Endothelial cell of umbilical vein (primary cell): ENCODE results near the gene SORCS2. TPM values are rescaled to one million over a fixed set of nuclear protein-coding genes. Genes with fewer than 3 reads are reported as not detected.

ENCODE experiments used
- BruUV-seq: library from RNA; stranded (reverse); fragments of 400-500 nt; replicated peaks from 2 replicates; lab custom pipeline; 2021; lab: Mats Ljungman, UMichigan
- CTCF ChIA-PET: fragments of 300-600, 350-600 bp; sonication (Branson Sonifier 250); formaldehyde crosslinking; loops from one replicate; lab custom pipeline; 2021; ENCODE audit warnings: antibody characterized with exemption, inconsistent platforms; lab: Charles Lee
- POLR2A ChIA-PET: fragments of 300-600, 350-600 bp; sonication (Branson Sonifier 250); formaldehyde crosslinking; loops from one replicate; lab custom pipeline; 2021; ENCODE audit warnings: antibody characterized with exemption, inconsistent platforms; lab: Charles Lee
- DNase-seq: peaks from one replicate; pipeline ENCODE4 v3.0.0-alpha.2; 2011; ENCODE audit warnings: low read depth, low spot score
- FAIRE-seq: peaks from 2 replicates; lab custom pipeline; 2011; peaks lifted over from hg19 to GRCh38; lab: Jason Lieb, UNC
- H2AFZ ChIP-seq: 2 replicates; pipeline ENCODE4 v1.6.0; 2012; ENCODE audit warnings: low read depth, low read length, control low read depth, inconsistent platforms
- H3K27ac ChIP-seq: 2 replicates; pipeline ENCODE4 v1.5.1; 2011; ENCODE audit warnings: low read depth, mild to moderate bottlenecking, control low read depth, low read length, moderate library complexity; ENCODE audit not compliant: insufficient read depth
- H3K27me3 ChIP-seq, 2 experiments: 2 replicates each; pipeline versions ENCODE4 v1.6.0 to v1.6.1; 2011; ENCODE audit warnings: low read length in 2 of 2, mixed read lengths in 1 of 2; ENCODE audit not compliant: control insufficient read depth in 2 of 2, insufficient read depth in 2 of 2
- H3K36me3 ChIP-seq, 2 experiments: 2 replicates in 1 of 2; 3 replicates in 1 of 2; pipeline ENCODE4 v1.5.1; 2011; ENCODE audit warnings: low read length in 2 of 2, mild to moderate bottlenecking in 1 of 2, moderate library complexity in 1 of 2; ENCODE audit not compliant: control insufficient read depth in 2 of 2, insufficient read depth in 2 of 2; ENCODE audit errors: extremely low read depth in 1 of 2
- H3K4me1 ChIP-seq: 3 replicates; pipeline ENCODE4 v1.5.1; 2011; ENCODE audit warnings: mild to moderate bottlenecking, low read length; ENCODE audit not compliant: control insufficient read depth, insufficient read depth; ENCODE audit errors: extremely low read depth
- H3K4me2 ChIP-seq: 2 replicates; pipeline ENCODE4 v1.6.1; 2011; ENCODE audit warnings: low read length, control low read depth, mixed read lengths; ENCODE audit not compliant: insufficient read depth
- H3K4me3 ChIP-seq, 3 experiments: fragments of 200-600 bp in 1 of 3; sonication (generic), shearing (Covaris generic) in 1 of 3; replicated peaks in 1 of 3; 2 replicates each; pipeline ENCODE4 v1.5.1; 2011 to 2016; ENCODE audit warnings: control low read depth in 3 of 3, low read length in 3 of 3, mild to moderate bottlenecking in 2 of 3, inconsistent platforms in 1 of 3, low read depth in 1 of 3, moderate library complexity in 1 of 3; ENCODE audit not compliant: insufficient read depth in 1 of 3
- H3K79me2 ChIP-seq: 2 replicates; pipeline ENCODE4 v1.6.0; 2012; ENCODE audit warnings: low read length, inconsistent platforms; ENCODE audit not compliant: control insufficient read depth, insufficient read depth
- H3K9ac ChIP-seq: replicated peaks from 2 replicates; pipeline ENCODE3; 2011; ENCODE audit warnings: low read length, control low read depth; ENCODE audit not compliant: insufficient read depth; ENCODE audit errors: extremely low read depth
- H3K9me1 ChIP-seq: replicated peaks from 3 replicates; pipeline ENCODE4 v1.6.0; 2011; ENCODE audit warnings: mild to moderate bottlenecking, low read length; ENCODE audit not compliant: control insufficient read depth, insufficient read depth; ENCODE audit errors: extremely low read depth
- H3K9me3 ChIP-seq: replicated peaks from 2 replicates; pipeline ENCODE4 v1.5.1; 2012; ENCODE audit warnings: low read length, inconsistent platforms; ENCODE audit not compliant: control insufficient read depth, insufficient read depth
- H4K20me1 ChIP-seq: replicated peaks from 2 replicates; pipeline ENCODE3; 2011; ENCODE audit warnings: mild to moderate bottlenecking, low read length; ENCODE audit not compliant: control insufficient read depth, insufficient read depth; ENCODE audit errors: extremely low read depth
- CTCF ChIP-seq, 2 donors: IDR thresholded peaks; 1 replicate in 1 of 2; 2 replicates in 1 of 2; pipeline ENCODE4 v1.5.1; 2011; ENCODE audit warnings: low read length in 2 of 2, mild to moderate bottlenecking in 2 of 2, moderate library complexity in 2 of 2, control low read depth in 1 of 2, inconsistent platforms in 1 of 2, low read depth in 1 of 2; ENCODE audit not compliant: insufficient read depth in 1 of 2; ENCODE audit errors: extremely low read depth in 1 of 2
- EZH2 ChIP-seq: IDR thresholded peaks from 2 replicates; pipeline ENCODE4 v1.6.1; 2012; ENCODE audit warnings: borderline replicate concordance, low read depth, mild to moderate bottlenecking, moderate library complexity, low read length, inconsistent platforms; ENCODE audit not compliant: severe bottlenecking
- FOS ChIP-seq: IDR thresholded peaks from 2 replicates; pipeline ENCODE4 v1.6.1; 2011; ENCODE audit warnings: mild to moderate bottlenecking, low read length, moderate library complexity, borderline replicate concordance; ENCODE audit not compliant: insufficient read depth
- MYC ChIP-seq: IDR thresholded peaks from one replicate; pipeline ENCODE4 v1.6.1; 2011; ENCODE audit warnings: mild to moderate bottlenecking, low read depth, low read length
- POLR2A ChIP-seq: IDR thresholded peaks from 2 replicates; pipeline ENCODE4 v1.6.1; 2012; ENCODE audit warnings: low read depth, mild to moderate bottlenecking, control low read depth, low read length
- POLR2AphosphoS5 ChIP-seq: IDR thresholded peaks from 2 replicates; pipeline ENCODE4 v1.6.1; 2012; ENCODE audit warnings: low read depth, mild to moderate bottlenecking, control low read depth, low read length, moderate library complexity; ENCODE audit not compliant: insufficient read depth
- dilution Hi-C: fragments of 300-500 bp; cut with MboI; formaldehyde crosslinking; loops from one replicate; pipeline ENCODE4 v1.15.0; 2019; ENCODE audit warnings: low sequenced_read_pairs; ENCODE audit not compliant: extremely low pct_ligation_motif_present
- intact Hi-C: fragments of 100-400 bp; cut with micrococcal nuclease; formaldehyde crosslinking; loops from one replicate; pipeline ENCODE4 v1.10.0; 2022
- polyA plus RNA-seq, 4 experiments: library from polyadenylated mRNA; depleted of rRNA in 3 of 4; stranded (reverse) in 3 of 4; unstranded in 1 of 4; fragments of >200 nt; gene quantifications; 2 replicates each; pipeline versions ENCODE4 v1.2.1 to v1.2.3, GENCODE V29; 2011 to 2012; ENCODE audit warnings: missing spikeins in 1 of 4
- total RNA-seq: library from RNA; stranded (reverse); gene quantifications from 2 replicates; pipeline ENCODE4 v1.2.3, GENCODE V29; 2021
- TF ChIP-seq, protein P1 (sequence below): IDR thresholded peaks from 2 replicates; pipeline ENCODE4 v1.6.1; 2011; ENCODE audit not compliant: insufficient read depth, insufficient read length

The SORCS2 gene
- total and polyA plus RNA-seq, 2 donors (not counting 3 experiments of a cell fraction or from before 2014, with no cell fraction given) = not detected

GRCh38 chr4:7366954-7367353, 174.6 kb downstream of the SORCS2 start:
- CTCF ChIA-PET = no interaction called here
- Histone ChIP-seq H3K9me3 (no peaks in the 10 kb centered on the region), H3K9me1 (no peaks in the 10 kb centered on the region), H3K36me3 (no peaks in the 10 kb centered on the region), H2AFZ (no peak overlapping the region), H3K79me2 (no peaks in the 10 kb centered on the region), H3K4me1 (no peaks in the 10 kb centered on the region), H4K20me1 (no peaks in the 10 kb centered on the region), H3K27ac (no peak overlapping the region), H3K27me3 (no peaks in the 10 kb centered on the region), H3K9ac (no peak overlapping the region), H3K4me3 (no peak overlapping the region), H3K4me2 (no peak overlapping the region)
- TF ChIP-seq POLR2AphosphoS5 = no peak
- TF ChIP-seq, protein P1, sequence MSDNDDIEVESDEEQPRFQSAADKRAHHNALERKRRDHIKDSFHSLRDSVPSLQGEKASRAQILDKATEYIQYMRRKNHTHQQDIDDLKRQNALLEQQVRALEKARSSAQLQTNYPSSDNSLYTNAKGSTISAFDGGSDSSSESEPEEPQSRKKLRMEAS = no peak
- no peak for TF ChIP-seq FOS
- no peak for TF ChIP-seq MYC
- no peak for TF ChIP-seq CTCF (IDR thresholded peaks at IDR 0.05; ENCODE audit: extremely low read depth in 1 of 2, insufficient read depth in 1 of 2, low read depth in 1 of 2, low read length in 2 of 2)
- no peak for TF ChIP-seq POLR2A
- no peak for TF ChIP-seq EZH2
- intact Hi-C loops (no loop called here), dilution Hi-C loops (no loop called here)
- no peak for FAIRE-seq
- POLR2A ChIA-PET = no interaction called here
- BruUV-seq = no TSS peak
- DNase-seq = no peak
